SK-N-MC (cell line): ENCODE results near the gene STAT5B.

Experiments
- EZH2 ChIP-seq: fragments of 200-600 bp; sonication (generic); IDR thresholded peaks from one replicate; pipeline ENCODE4 v1.6.1; 2017; ENCODE audit warnings: antibody characterized with exemption
- POLR2AphosphoS5 ChIP-seq: IDR thresholded peaks from 2 replicates; pipeline ENCODE4 v1.6.1; 2012; ENCODE audit warnings: mild to moderate bottlenecking, low read depth, low read length, borderline replicate concordance

DNA sequence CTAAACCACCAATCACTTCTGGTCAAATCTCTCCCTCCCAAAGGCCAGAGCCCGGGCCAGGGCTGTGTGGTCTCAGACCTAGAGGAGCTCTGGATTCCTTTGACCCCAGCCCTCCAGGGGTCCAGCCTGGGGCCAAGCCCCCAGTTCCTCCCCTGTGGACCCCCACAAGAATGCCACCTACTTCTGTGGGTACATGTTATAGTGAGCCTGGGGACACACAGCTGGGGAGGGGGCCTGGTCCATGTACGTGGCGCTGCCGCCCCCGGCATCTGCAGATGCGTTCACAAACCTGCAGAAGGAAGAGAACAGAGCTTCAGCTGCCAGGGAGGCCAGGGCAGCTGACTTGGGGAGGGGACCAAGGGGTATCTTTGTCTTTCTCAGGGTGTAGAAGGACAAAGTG, 74.0 kb downstream of the STAT5B start:
- TF ChIP-seq EZH2 (no peak), POLR2AphosphoS5 (no peak)
